ENCODE results near the gene RALGPS1.

Gene RALGPS1

DNA sequence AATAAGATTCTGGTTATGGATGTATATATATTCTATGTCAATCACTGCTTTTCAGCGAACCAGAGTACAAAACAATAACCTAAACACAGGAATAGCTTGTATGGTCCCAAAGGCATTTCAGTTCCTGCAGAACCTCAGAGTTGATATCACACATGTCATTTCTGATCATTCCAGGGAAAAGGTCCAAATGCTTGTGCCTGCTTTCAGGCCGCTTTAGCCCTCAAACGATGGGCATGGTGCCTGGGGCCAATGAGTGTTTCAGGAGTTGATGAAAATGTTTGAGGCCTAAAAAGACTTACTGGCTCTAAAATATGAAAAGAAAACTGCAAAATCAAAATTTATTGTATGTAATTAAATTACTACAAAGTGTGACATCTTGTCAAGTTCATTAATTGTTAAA is 185.1 kb downstream of the RALGPS1 start:
- DNase-seq (ENCODE audit: low spot score): no peak

DNA sequence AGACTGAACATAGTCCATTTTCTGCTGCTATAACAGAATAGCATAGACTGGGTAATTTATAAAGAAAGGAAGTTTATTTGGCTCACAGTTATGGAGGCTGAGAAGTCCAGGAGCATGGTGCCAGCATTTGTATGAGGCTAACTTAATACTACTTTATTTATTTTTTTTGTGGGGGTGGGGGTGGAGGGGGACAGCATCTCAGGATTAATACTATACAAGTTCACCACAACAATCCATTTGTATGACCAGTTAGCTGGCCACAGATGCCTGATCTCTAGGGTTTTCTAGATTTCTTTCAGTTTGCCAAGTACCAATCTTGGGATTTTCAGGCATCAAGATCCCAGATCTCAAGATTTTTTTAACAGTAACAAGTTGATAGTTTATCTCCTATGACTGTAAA is 187.6 kb downstream of the RALGPS1 start:
- DNase-seq (ENCODE audit: low spot score): no peak

DNA sequence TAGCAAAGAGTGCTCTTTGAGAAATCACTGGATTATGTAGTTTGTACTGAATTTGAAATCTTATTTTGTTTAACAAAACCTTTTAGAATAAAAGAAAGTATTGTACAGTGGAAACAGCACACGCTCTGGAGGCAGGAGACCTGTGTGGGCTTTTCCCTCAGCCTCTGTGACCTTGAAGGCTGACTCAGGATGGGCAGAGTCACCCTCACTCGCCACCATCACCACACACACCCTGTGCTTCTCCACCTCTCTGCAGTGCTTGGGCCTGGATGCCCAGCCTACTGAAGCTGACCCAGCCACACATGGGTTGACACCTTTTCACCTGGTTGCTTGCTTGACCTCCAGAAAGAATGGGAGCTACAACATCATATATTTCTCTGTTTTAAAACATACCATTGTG is 188.2 kb downstream of the RALGPS1 start:
- DNase-seq (ENCODE audit: low spot score): no peak

DNA sequence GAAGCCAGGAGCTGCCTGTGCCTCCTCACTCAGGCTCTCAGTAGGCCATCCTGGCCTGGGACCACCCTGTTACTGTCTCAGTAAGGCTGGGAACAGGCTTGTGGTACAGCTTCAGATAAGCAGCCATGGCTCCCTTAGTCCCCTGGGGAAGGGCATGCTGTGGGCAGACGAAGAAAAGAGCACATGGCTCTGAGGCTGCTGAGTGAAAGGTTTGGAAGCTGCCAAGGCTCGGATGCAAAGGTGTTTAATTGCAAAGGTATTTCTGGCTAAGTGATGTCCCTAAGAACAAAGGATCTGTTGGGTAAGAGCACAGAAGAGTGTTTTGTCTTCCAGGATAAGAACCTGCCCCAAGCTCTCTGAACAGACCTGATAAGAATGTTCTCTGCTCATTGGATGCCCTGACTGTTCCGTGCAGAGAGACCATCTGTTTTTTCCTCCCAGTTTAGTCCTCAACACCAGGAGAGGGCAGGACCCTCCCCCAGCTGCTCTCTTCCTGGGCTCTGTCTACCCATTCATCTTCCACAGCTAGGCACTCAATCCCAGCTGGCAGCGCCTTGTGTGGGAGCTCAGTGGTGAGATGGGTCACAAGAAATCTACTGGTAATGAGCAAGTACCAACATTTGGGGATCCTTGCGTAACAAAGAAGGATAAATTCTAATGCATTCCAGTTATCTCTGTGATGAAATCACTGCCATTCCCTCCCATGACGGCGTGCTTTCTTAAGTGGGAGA is 190.2 kb downstream of the RALGPS1 start:
- DNase-seq (ENCODE audit: low spot score): no peak

DNA sequence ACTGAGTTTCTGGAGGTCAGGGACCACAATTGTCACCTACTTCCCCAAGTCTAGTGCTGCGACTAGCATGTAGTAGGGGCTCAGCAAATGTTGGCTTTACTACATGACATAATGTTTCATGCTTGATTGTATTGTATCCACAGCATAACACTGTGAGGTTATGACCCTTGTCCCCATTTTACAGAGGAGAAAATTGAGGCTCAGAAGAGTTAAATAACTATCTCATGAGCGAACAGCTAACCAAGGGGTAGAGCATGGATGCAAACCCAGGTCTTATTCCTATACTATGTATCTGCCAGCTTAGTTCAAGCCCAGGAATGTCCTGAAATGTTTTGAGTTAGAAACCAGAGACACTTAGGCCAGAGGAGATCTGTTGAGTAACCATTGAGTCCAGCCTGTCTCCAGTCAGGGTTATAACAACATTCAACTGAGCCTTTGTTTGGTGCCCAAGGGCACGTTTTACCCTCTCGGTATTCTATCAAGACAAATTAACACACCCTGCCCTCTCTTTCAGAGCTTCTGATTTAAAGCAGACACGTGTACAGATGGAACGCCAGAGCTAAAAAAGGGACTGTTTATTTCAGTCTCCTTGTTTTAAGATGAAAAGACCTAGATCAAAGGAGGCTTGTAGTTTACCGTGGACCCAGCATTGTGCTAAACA is 191.4 kb downstream of the RALGPS1 start:
- no peak for DNase-seq (ENCODE audit: low spot score)

DNA sequence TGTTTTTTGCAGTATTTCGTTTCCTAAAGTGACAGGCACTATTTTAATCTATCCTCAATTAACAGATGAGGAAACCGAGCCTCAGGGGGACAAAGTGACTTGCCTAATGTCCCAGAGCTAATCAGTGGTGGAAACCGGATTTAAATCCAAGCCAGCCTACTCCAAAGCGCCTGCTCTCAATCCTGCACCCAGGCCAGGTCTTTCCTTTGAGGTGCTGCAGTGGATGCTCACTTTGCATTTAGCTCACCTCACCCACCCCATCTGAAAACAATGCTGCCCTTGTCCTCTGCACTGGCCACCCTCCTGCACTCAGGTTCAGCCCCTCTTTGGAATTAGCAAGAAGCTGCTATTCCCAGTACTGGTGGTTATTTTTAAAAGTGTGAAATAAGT is 191.9 kb downstream of the RALGPS1 start:
- no peak for DNase-seq (ENCODE audit: low spot score)

DNA sequence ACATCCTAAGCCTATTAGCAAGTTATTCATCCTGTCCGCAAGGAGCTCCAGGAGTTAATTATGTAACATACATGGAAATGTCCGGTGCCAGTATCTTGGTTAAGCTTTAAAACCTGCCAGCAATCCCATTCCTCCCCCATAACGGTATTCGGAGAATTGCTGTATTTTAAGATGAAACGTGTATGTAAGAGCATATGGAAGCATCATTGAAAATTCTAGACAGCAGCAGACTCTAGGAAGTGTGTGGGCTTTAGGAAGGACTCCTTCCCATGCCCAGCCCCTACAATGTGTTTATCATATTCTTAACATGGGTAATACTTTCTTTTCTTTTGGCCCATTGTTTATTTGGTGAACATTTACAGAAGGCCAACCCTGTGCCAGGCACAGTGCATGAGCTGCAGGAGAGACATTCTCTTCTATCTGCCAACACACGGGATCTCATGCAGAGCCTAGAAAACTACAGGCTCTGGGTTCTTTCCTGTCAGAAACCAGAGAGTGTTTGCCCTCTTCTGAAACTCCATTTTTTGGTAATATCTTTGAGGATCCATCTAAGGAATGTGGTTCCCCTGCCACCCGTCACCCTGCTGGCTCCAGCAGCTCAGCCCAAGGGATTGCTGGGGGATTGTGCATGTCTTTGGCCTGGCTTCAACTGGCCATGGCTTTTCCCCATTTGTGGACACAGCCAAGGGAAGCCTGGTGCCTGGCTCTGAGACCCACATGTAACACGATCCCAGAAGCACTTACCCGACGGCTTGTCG is 192.8 kb downstream of the RALGPS1 start:
- DNase-seq (ENCODE audit: low spot score): no peak

DNA sequence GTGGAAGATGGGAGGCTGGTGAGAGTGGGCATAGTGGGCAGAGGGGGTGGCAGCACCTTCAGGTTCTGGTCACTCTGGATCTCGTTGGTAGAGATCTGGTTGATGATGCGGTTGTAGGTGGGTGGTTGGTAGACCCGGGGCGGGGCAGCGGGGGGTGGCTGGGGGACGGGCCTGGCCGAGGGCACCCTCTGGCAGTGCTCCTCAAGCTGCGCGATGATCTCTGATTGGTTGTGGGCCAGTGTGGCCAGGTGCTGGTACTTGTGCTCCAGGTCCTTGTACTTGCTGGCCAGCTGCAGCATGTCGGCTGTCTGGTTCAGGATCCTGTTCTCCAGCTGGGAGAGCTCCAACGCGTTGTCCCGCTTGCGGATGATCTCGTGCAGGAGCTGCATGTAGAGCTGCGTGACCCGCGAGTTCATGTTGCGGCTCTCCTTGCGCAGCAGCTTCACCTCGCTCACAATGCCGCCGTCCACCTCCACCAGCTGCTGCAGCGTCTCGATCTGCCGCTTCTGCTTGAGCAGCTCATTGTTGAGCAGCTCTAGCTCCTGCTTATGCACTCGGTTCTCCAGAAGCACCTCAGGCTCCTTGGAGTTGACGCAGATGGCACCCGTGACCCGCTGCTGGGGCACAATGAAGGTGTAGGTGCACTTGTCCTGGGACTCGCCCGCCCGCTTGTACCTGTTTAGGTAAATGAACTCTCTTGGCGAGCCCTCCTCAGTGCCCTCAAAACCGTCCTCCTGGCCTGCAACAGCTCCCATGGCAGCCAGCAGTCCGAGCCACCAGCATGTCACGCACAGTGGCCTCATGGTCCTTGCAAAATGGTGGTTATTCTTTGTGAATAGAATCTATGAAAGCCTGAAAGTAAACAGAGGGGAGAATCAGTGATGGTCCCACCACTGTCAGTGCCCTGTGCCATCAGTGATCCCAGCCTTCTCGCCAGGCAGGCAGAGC is 193.6 kb downstream of the RALGPS1 start:
- DNase-seq (ENCODE audit: low spot score): no peak

DNA sequence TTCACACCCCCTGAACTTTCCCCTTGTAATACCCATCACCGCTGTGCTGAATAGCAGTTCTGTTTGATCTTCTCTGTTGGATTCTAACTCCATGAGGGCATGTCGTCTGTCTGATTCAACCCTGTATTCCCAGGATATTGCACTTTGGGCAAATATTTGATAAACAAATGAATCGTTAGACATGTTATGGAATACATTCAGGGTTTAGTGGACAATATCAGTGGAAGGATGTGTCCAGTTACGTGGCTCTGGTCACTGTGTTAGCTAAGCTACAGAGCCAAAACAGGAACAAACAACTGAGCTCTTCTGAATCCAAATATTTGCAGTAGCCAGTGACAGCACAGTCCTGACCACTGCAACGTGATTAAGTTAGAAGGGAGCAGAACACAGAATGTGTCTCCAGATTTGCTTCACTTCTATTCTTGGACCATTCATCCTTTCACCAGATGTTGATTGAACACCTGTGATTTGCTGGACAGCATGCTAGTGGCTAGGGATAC is 194.7 kb downstream of the RALGPS1 start:
- no peak for DNase-seq (ENCODE audit: low spot score)

DNA sequence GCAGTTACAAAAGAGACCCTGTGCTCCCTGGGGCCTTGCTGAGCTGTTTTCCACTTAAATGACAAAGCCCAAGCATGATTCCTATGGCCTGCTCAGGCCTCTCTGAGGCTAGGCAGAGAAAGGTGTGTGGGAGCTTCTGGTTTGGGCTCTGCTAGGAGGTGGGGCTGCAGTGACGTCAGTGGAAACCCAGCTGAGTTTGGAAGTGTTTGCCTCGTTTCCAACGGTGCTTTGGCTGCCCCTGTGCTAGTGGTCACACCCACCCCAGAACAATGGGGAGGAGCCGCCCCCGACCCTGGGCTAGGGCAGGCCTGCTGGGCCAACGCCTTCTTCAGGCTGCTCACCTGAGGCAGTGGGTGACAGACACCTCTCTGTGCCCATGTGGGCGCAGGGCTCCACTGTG is 197.5 kb downstream of the RALGPS1 start:
- DNase-seq (ENCODE audit: low spot score): no peak

DNA sequence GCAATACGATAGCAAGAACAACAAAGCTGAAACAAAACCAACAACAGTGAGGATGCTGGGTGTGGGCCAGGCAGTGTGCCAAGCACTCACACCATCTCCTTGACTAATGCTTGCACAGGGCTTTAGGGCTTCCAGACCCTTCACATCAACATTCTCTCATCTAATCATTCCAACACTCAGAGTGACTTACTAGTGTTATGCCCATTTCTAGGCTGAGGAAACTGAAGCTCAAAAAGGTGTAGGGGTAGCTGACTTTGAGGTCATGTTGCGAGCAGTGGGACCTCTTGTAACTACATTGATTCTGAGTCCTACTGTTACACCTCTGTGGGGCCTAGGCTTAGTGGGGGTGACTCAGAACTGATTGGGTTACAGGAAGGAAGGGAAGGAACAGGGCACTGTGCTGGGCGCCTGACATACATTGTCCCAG is 198.2 kb downstream of the RALGPS1 start:
- no peak for DNase-seq (ENCODE audit: low spot score)

DNA sequence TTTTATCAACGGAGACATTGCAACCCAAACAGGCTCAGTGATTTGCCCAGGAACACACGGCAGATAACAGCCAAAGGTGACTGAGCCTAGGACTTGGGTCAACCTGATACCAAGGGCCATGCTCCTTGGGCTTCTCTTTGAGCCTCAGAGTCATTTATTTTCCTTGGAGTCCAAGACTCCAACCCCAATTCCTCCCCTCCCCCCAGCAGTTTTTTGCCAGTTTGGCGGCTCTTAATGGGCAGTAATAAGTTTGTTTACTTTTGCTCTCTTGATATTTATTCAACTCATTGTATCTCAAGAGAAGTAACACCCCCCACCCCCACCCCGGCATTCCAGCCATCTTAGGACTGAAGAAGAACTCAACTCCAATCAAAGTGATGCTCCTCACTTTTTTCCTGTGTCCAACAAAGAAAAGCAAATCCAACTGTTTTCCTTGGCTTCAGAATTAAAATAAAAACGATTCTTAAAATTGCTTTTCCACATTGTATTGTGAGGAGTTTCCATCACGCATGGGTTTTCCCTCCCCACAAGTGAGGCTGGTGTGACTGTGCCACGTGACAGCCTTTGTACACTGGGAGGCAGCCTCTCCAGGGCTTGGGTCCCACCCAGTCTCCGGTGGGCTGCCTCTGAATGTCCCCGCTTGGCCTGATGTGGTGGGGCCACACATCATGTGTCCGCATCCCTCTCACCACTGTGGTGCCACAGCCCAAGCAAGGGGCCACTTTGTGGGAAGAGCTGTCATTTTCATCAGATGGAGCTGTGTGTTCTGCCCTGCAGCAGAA is 198.8 kb downstream of the RALGPS1 start:
- DNase-seq (ENCODE audit: low spot score): no peak

DNA sequence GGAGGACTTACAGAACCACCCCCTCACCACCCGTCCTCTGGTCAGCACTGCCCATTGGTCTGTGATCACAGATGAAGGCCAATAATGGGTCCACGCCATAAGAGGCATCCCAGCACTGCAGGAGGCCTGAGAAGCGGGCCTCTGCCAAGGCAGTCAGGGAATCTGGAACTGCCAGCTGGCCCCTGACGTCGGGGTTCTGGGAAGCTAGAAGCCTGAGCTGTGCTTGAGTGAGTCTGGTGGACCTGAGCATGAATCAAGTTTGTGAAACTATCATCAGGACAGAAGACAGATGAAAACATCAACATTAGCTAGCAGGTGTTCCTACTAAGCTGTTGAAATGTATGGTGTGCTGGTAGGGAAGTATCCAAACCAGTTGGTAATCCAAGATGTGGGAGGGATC is 200.0 kb downstream of the RALGPS1 start:
- DNase-seq (ENCODE audit: low spot score): no peak

DNA sequence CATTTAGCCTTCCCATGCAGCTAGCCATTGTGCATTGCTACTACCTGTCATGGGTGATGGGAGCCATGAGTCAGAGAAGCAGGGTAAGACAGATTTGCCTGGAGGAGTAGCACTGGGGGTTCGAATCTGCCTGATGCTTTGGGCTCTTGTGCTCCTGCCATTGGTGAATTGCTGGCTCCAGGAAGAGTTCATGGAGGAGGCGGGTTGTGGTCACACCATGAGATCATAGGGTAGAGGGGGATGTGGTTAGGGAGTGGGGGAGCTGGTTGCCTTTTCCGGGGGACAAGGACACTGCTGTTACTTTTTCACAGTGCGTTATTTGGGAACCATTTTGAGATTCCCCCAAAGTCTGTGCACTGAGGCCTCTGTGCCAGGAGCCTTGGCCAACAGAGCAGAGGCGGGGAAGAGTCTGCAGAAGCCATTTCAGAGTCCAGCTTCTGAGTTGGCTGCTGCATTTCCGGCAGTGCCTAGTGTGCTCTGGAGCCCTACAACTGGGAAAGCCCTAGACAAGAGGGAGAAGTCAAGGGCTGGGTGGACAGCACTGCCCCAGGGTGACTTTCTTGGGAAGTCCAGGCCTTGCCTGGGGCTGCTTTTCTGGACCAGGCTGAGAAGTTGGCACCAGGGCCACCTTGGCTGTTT is 201.6 kb downstream of the RALGPS1 start:
- no peak for DNase-seq (ENCODE audit: low spot score)

DNA sequence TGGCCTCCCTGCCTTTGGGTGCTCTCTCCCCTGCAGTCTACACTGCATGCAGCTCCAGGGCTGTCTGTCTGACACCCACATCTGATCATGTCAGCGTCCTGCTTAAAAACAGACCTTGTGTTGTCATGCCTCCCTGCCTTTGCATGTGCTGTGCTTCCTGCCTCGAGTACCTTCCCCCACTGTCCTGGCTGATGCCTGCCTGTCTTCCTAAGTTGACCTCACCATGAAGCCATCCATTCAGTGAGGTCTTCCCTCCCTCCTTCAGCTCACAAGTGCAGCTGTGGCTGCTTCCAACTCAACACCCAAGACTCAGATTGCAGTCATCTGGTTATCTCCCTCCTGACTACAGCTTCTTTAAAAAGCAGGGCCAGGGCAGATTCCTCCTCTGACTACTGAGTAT is 202.4 kb downstream of the RALGPS1 start:
- DNase-seq (ENCODE audit: low spot score): no peak

DNA sequence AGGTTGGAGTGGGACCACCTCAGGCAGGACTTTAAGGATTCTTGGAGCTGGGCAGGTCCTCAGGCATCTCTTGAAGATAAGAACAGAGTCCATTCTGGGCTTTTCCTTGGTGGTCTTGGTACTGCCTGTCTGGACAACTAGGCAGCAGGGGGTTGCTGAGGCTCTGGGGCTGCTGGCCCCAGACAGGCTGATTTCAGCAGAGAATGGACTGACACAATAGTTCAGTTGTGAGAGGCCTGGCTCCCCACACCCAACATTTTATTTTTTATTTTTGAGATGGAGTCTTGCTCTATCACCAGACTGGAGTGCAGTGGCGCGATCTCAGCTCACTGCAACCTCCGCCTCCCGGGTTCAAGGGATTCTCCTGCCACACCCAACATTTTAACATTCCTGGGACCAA is 203.2 kb downstream of the RALGPS1 start:
- DNase-seq (ENCODE audit: low spot score): no peak

DNA sequence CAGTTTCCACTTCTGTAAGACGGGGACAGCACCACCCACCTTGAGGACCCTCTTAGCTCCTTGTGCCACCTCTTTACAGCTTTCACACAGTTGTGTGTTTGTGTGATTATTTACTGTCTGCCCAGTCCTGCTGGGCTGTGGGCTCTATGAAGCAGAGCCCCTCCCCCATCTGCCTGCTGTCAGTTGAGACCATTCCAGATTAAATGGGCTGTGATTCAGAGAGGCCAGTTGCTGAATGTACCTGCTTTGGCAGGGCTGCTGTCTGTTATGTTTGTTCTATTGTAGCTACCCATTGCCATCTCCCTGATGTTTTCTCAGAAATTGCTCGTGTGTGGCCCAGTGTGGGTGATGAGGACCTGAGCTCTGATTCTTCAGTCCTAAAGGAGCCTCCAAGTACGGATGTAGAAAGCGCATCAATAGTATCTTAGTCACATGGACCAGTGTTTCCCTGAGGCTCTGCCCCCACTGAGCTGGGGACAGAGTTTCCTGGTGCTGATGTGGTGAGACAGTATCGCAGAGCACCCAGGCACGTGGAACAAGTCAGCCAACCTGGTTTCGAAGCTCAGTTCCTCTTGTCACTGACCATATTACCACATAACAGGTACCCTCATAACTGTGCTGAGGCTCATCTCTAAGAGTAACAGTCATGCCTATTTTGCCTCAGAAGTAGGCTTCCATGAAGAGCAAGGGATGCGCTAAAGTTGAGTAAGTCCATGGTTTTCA is 204.2 kb downstream of the RALGPS1 start:
- no peak for DNase-seq (ENCODE audit: low spot score)

DNA sequence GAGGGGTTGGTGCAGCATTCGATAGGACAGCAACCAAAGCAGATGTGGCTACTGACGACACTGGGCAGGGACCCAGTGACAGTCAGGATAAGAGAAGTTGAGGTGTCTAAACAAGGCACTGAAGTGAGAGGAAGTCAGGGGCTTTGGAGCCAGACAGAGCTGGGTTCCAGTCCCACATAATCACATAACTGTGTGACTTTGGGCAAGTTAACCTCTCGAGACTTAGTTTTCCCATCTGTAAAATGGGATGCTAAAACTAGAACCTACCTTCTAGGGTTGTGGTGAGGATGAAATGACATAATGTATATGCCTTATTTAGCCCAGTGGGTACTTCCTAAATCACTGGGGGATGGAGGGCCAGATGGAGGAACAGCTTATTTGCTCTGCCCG is 204.7 kb downstream of the RALGPS1 start:
- DNase-seq (ENCODE audit: low spot score): no peak

DNA sequence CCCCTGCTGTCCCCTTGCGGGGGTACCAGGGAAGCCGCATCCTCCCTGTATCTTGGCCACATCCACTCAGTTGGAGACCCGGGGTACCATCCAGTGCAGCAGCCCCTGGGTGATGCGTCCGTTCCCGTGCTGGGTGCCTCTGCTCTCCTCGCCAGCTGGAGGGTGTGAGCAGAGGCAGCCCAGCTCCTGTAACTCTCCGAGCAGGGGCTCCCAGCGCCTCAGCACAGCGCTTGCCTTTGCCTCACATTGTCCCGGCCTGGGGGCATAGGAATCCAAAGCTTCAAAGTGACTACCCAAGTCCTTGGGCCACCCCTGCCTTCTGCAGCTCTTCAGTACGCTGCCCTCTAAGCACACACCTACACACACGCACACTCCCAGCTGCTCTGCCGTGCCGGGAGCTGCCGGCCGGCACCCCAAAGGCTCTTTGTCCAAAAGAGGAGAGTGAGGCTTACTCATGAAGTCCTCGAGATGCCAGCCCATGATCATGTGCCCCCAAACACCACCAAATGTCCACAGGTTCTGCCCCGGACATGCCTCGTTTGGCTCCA is 207.1 kb downstream of the RALGPS1 start:
- DNase-seq (ENCODE audit: low spot score): peak; percentile 45
